KMS-11 (cell line): ENCODE data around the gene SCO1.

Experiments used
- H2AFZ ChIP-seq: fragments of 200-600 bp; sonication (generic); 2 replicates; pipeline ENCODE4 v1.6.1; 2016; ENCODE audit warnings: antibody characterized with exemption, mixed run types, low read depth
- H3K27ac ChIP-seq: fragments of 200-600 bp; sonication (generic); 2 replicates; pipeline ENCODE4 v1.6.1; 2016; ENCODE audit warnings: mild to moderate bottlenecking, mixed run types
- H3K27me3 ChIP-seq: fragments of 200-600 bp; sonication (generic); 2 replicates; pipeline ENCODE4 v1.6.1; 2017; ENCODE audit warnings: mild to moderate bottlenecking, low read depth, mixed run types, moderate library complexity; ENCODE audit not compliant: insufficient read depth
- H3K36me3 ChIP-seq: fragments of 200-600 bp; sonication (generic); 2 replicates; pipeline ENCODE4 v1.6.1; 2017; ENCODE audit warnings: mild to moderate bottlenecking, mixed run types; ENCODE audit not compliant: insufficient read depth
- H3K4me1 ChIP-seq: fragments of 200-600 bp; sonication (generic); 2 replicates; pipeline ENCODE4 v1.6.1; 2016; ENCODE audit warnings: mild to moderate bottlenecking, low read depth, mixed run types; ENCODE audit not compliant: poor library complexity, severe bottlenecking
- H3K4me2 ChIP-seq: fragments of 200-600 bp; sonication (generic); 2 replicates; pipeline ENCODE4 v1.7.0; 2016; ENCODE audit warnings: mild to moderate bottlenecking, mixed run types
- H3K4me3 ChIP-seq: fragments of 200-600 bp; sonication (generic); IDR thresholded peaks from 2 replicates; pipeline ENCODE4 v1.6.1; 2017; ENCODE audit warnings: low read depth, low read length, mixed read lengths; ENCODE audit not compliant: insufficient read depth
- H3K79me2 ChIP-seq: fragments of 200-600 bp; sonication (generic); 2 replicates; pipeline ENCODE4 v1.6.1; 2016; ENCODE audit warnings: low read depth, mixed run types; ENCODE audit not compliant: insufficient read depth
- H3K9ac ChIP-seq: fragments of 200-600 bp; sonication (generic); 2 replicates; pipeline ENCODE4 v1.6.1; 2016; ENCODE audit warnings: mild to moderate bottlenecking, mixed run types
- H4K20me1 ChIP-seq: fragments of 200-600 bp; sonication (generic); 2 replicates; pipeline ENCODE4 v1.6.1; 2016; ENCODE audit warnings: mild to moderate bottlenecking, mixed run types; ENCODE audit not compliant: insufficient read depth
- CTCF ChIP-seq: fragments of 200-600 bp; sonication (generic); conservative IDR thresholded peaks from 2 replicates; pipeline ENCODE4 v1.6.1; 2017; ENCODE audit warnings: low read depth, mild to moderate bottlenecking, antibody characterized with exemption, low read length, moderate library complexity, mixed read lengths

SCO1 gene

GRCh38 chr17:10623737-10624338, 73.5 kb downstream of the SCO1 start:
- Histone ChIP-seq H3K36me3 (no peaks in the 10 kb centered on the region), H4K20me1 (no peaks in the 10 kb centered on the region), H3K27ac (no peak overlapping the region), H3K4me3 (no peak overlapping the region), H3K4me2 (no peak overlapping the region), H2AFZ (no peak overlapping the region), H3K27me3 (no peaks in the 10 kb centered on the region), H3K4me1 (no peaks in the 10 kb centered on the region), H3K79me2 (no peaks in the 10 kb centered on the region), H3K9ac (no peak overlapping the region)
- TF ChIP-seq CTCF: no peak

GRCh38 chr17:10622617-10623485, 74.5 kb downstream of the SCO1 start:
- Histone ChIP-seq H3K27ac (no peak overlapping the region), H3K9ac (no peak overlapping the region), H3K27me3 (no peaks in the 10 kb centered on the region), H3K36me3 (no peaks in the 10 kb centered on the region), H4K20me1 (no peaks in the 10 kb centered on the region), H3K4me2 (no peak overlapping the region), H3K79me2 (no peaks in the 10 kb centered on the region), H2AFZ (no peak overlapping the region), H3K4me3 (no peak overlapping the region), H3K4me1 (no peaks in the 10 kb centered on the region)
- TF ChIP-seq CTCF: no peak
